Pancreas (tissue), 10 donors: ENCODE results near the gene SLC51A. TPM values are rescaled to one million over a fixed set of nuclear protein-coding genes. Genes with fewer than 3 reads are reported as not detected.

ENCODE experiments used
- ATAC-seq, 4 donors: fragments of 200-7000 bp; cut with Tn5 transposase; one replicate each; pipeline versions ENCODE4 v1.8.0 to v1.9.1; 2020; ENCODE audit warnings: mild to moderate bottlenecking in 4 of 4, moderate library complexity in 4 of 4
- DNase-seq, 6 donors: peaks; one replicate each; pipeline ENCODE4 v3.0.0-alpha.2; 2020
- FAIRE-seq: peaks from 2 replicates; lab custom pipeline; 2012; peaks lifted over from hg19 to GRCh38; lab: Jason Lieb, UNC
- H3K27ac ChIP-seq, 4 donors: fragments of 200-600 bp; sonication (generic); 1 replicate in 3 of 4; 2 replicates in 1 of 4; pipeline versions ENCODE4 v1.5.0 to v1.8.0; 2020
- H3K27me3 ChIP-seq, 4 donors: fragments of 200-600 bp; one replicate each; pipeline ENCODE4 v1.8.0; 2021
- H3K36me3 ChIP-seq, 3 donors: fragments of 200-600 bp; sonication (generic) in 1 of 3; one replicate each; pipeline versions ENCODE4 v1.5.0 to v1.8.0; 2020 to 2021
- H3K4me1 ChIP-seq, 3 donors: fragments of 200-600 bp; one replicate each; pipeline ENCODE4 v1.8.0; 2021
- H3K4me3 ChIP-seq, 4 donors: fragments of 200-600 bp; sonication (generic) in 2 of 4; one replicate each; pipeline versions ENCODE4 v1.5.0 to v1.8.0; 2020 to 2021
- H3K9me3 ChIP-seq, 4 donors: fragments of 200-600 bp; one replicate each; pipeline ENCODE4 v1.8.0; 2021
- WGBS, 2 donors: extraction: QIAGEN DNeasy Blood & Tissue Kit; methylation state at CpG; one replicate each; pipeline ENCODE4 v1.1.7; 2013; 5-methylcytosine and 5-hydroxymethylcytosine counted together
- intact Hi-C, 3 donors: fragments of 100-400 bp; cut with DNase I; formaldehyde crosslinking; loops; one replicate each; pipeline versions ENCODE4 v1.11.1 to v1.14.2; 2022
- polyA plus RNA-seq, 2 donors: library from polyadenylated mRNA; stranded (reverse); fragments of 200-250 nt; gene quantifications; one replicate each; pipeline ENCODE4 v1.2.3, GENCODE V29; 2013
- total RNA-seq, 6 donors: library from RNA; stranded (reverse); fragmentation: NEBNext Ultra II Directional in 4 of 6; extraction: Animal tissue kit (Norgen Biotek cat#: 25700) in 4 of 6; gene quantifications; one replicate each; pipeline versions ENCODE4 v1.2.1 to v1.2.4, GENCODE V29; 2021 to 2023
- TF ChIP-seq, protein P1 (sequence below), 4 donors: fragments of 200-600 bp; sonication (generic) in 3 of 4; IDR thresholded peaks; one replicate each; pipeline versions ENCODE4 v1.5.0 to v1.8.0; 2021; ENCODE audit warnings: antibody characterized with exemption in 4 of 4
- donor health status: healthy with polysubstance abuse.
- donor health status: DM: no; HTN: no; CAD: no; lungs with moderate emphysema.
- donor health status: DM: no; HTN: no; CAD: no.
- donor health status: control.
- donor health status: control.
- donor health status: Bipolar disorder and iron deficiency.
- donor health status: DM: yes; HTN: yes; CAD: no.
- donor health status: DM: no; HTN: no; CAD: no.
- donor health status: DM: no; HTN: no; CAD: no.
- donor health status: DM: yes; HTN: yes; CAD: no.

Gene SLC51A
- total and polyA plus RNA-seq, 8 donors = 0.19 to 1.2 (median 0.30) TPM; not detected in 4

GRCh38 chr3:196192524-196193051 is 23.7 kb upstream of the SLC51A start:
- WGBS, 2 donors = 60 to 67% methylated on average over 14 of the region's 14 CpGs
- DNase-seq (no peak), ATAC-seq (peak in 3 of 4 donors; percentile 18 to 57 (median 39)), FAIRE-seq (no peak)
- no peaks in the 10 kb centered on the region for H3K27me3 ChIP-seq
- H3K9me3 ChIP-seq = no peaks in the 10 kb centered on the region
- no peaks in the 10 kb centered on the region for H3K36me3 ChIP-seq
- H3K27ac ChIP-seq = peak overlapping the region in 3 of 4 donors; percentile 52 to 82 (median 74)
- no peak overlapping the region for H3K4me3 ChIP-seq
- TF ChIP-seq, protein P1, sequence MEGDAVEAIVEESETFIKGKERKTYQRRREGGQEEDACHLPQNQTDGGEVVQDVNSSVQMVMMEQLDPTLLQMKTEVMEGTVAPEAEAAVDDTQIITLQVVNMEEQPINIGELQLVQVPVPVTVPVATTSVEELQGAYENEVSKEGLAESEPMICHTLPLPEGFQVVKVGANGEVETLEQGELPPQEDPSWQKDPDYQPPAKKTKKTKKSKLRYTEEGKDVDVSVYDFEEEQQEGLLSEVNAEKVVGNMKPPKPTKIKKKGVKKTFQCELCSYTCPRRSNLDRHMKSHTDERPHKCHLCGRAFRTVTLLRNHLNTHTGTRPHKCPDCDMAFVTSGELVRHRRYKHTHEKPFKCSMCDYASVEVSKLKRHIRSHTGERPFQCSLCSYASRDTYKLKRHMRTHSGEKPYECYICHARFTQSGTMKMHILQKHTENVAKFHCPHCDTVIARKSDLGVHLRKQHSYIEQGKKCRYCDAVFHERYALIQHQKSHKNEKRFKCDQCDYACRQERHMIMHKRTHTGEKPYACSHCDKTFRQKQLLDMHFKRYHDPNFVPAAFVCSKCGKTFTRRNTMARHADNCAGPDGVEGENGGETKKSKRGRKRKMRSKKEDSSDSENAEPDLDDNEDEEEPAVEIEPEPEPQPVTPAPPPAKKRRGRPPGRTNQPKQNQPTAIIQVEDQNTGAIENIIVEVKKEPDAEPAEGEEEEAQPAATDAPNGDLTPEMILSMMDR (IDR thresholded peaks at IDR 0.05) = no peak
- H3K4me1 ChIP-seq = peaks cover 0 to 20% (median 12%) of the 10 kb centered on the region in 3 donors
- intact Hi-C loops = loop anchor here in 1 of 3 donors (10.0 kb wide), 1 partner anchor 118 kb away; no protein-coding TSS in a partner anchor

- H3K4me3 ChIP-seq = no peak overlapping the region
- no peak for FAIRE-seq
- no peak for DNase-seq
- H3K27ac ChIP-seq = peak overlapping the region in 3 of 4 donors; percentile 52 to 82 (median 54)
- H3K9me3 ChIP-seq = no peaks in the 10 kb centered on the region
- 71% methylated on average over 15 of the region's 15 CpGs for WGBS, 2 donors
- TF ChIP-seq, protein P1 (IDR thresholded peaks at IDR 0.05) = no peak
- peaks cover 0 to 20% (median 12%) of the 10 kb centered on the region in 3 donors for H3K4me1 ChIP-seq
- intact Hi-C loops = loop anchor here in 1 of 3 donors (10.0 kb wide), 1 partner anchor 118 kb away; no protein-coding TSS in a partner anchor
- no peaks in the 10 kb centered on the region for H3K36me3 ChIP-seq
- ATAC-seq = no peak
- no peaks in the 10 kb centered on the region for H3K27me3 ChIP-seq
Observed at GRCh38 chr3:196193133-196193735, 23.1 kb upstream of the SLC51A start.

- FAIRE-seq = no peak
- Histone ChIP-seq H3K27me3 (no peaks in the 10 kb centered on the region), H3K4me3 (no peak overlapping the region), H3K4me1 (peaks cover 0 to 20% (median 12%) of the 10 kb centered on the region in 3 donors), H3K9me3 (no peaks in the 10 kb centered on the region), H3K27ac (peak overlapping the region in 2 of 4 donors; percentile 54 to 82), H3K36me3 (no peaks in the 10 kb centered on the region)
- intact Hi-C loops = loop anchor here in 1 of 3 donors (10.0 kb wide), 1 partner anchor 119 kb away; no protein-coding TSS in a partner anchor
- peak; percentile 64 to 79 (median 71) for ATAC-seq
- peak in 5 of 6 donors; percentile 41 to 86 (median 69) for DNase-seq
- TF ChIP-seq, protein P1 (IDR thresholded peaks at IDR 0.05) = no peak
- 28 to 33% methylated on average over 13 of the region's 13 CpGs for WGBS, 2 donors
Observed at GRCh38 chr3:196193736-196194541, 22.4 kb upstream of the SLC51A start.

DNA sequence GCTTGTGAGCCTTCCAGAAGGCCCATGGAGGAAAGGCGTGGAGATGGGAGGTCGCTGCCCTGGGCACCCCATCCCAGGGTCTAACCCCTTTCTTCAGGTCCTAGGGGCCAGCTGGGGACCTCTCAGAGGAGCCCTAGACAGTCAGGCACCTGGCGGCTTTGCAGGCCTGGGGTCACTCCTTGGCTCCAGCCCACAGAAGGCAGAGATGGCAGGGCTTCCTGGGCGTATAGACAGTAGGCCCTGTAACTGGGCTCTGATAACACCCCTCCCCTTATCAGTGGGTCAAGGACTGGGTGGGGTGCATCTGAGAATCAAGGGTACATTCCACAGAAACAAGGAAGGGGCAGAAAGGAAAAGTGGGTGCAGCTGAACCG is 21.8 kb upstream of the SLC51A start:
- intact Hi-C loops = loop anchor here in 1 of 3 donors (10.0 kb wide), 1 partner anchor 120 kb away; no protein-coding TSS in a partner anchor

More for the DNA sequence above, 21.8 kb upstream of the SLC51A start:
- no peaks in the 10 kb centered on the region for H3K27me3 ChIP-seq
- no peak for ATAC-seq
- no peak overlapping the region for H3K4me3 ChIP-seq
- H3K27ac ChIP-seq = peak overlapping the region in 2 of 4 donors; percentile 54 to 82
- TF ChIP-seq, protein P1 (IDR thresholded peaks at IDR 0.05) = no peak
- H3K36me3 ChIP-seq = no peaks in the 10 kb centered on the region
- FAIRE-seq = no peak
- no peak for DNase-seq
- H3K9me3 ChIP-seq = no peaks in the 10 kb centered on the region
- 77 to 81% methylated on average over 5 of the region's 5 CpGs for WGBS, 2 donors
- H3K4me1 ChIP-seq = peaks cover 0 to 20% (median 12%) of the 10 kb centered on the region in 3 donors
